Fibroblast of peridontal ligament (primary cell): ENCODE results near the gene NRBP1.
"Not testable (repeated sequence)": the region's sequence is repeated elsewhere in the genome, so short reads cannot be mapped to it uniquely, and the experiment has no call there.

ENCODE experiments used
- DNase-seq: peaks from one replicate; pipeline ENCODE4 v3.0.0-alpha.2; 2010; ENCODE audit errors: extremely low read depth

Gene NRBP1

GRCh38 chr2:27421660-27422250 is 6.7 kb upstream of the NRBP1 start:
- no peak for DNase-seq

- DNase-seq = no peak
These were observed 5.5 kb upstream of the NRBP1 start for GRCh38 chr2:27422958-27423357.

- DNase-seq = not testable (repeated sequence)
These were observed 3.4 kb upstream of the NRBP1 start for GRCh38 chr2:27425039-27425438.

- no peak for DNase-seq
These were observed 593 bp upstream of the NRBP1 start for GRCh38 chr2:27427863-27428212.

GRCh38 chr2:27428978-27429541 is 629 bp downstream of the NRBP1 start:
- DNase-seq = peak; percentile 71

GRCh38 chr2:27431395-27431794 is 3.0 kb downstream of the NRBP1 start:
- DNase-seq = peak; percentile 36

- DNase-seq = no peak
These were observed 7.2 kb downstream of the NRBP1 start for GRCh38 chr2:27435628-27436027.

- no peak for DNase-seq
These were observed 12.9 kb downstream of the NRBP1 start for GRCh38 chr2:27441226-27441926.

GRCh38 chr2:27441958-27442919 is 13.8 kb downstream of the NRBP1 start, which contains the start of gene KRTCAP3:
Gene KRTCAP3 (plus strand): TSS chr2:27442381. CDS start chr2:27442413, 32 bp downstream.
- no peak for DNase-seq

GRCh38 chr2:27442920-27443282 is 14.5 kb downstream of the NRBP1 start:
- no peak for DNase-seq

- DNase-seq = no peak
These were observed 16.7 kb downstream of the NRBP1 start for GRCh38 chr2:27445155-27445554.

GRCh38 chr2:27445615-27446014 is 17.2 kb downstream of the NRBP1 start:
- DNase-seq = no peak

- no peak for DNase-seq
These were observed 17.6 kb downstream of the NRBP1 start for GRCh38 chr2:27446057-27446456.

- DNase-seq = no peak
These were observed 19.9 kb downstream of the NRBP1 start for GRCh38 chr2:27448381-27448780.

- DNase-seq = no peak
These were observed 22.7 kb downstream of the NRBP1 start for GRCh38 chr2:27451095-27451494.

- DNase-seq = no peak
These were observed 25.5 kb downstream of the NRBP1 start for GRCh38 chr2:27453968-27454367.

- DNase-seq = no peak
These were observed 32.7 kb downstream of the NRBP1 start for GRCh38 chr2:27461118-27461517.

GRCh38 chr2:27464443-27464842 is 36.0 kb downstream of the NRBP1 start:
- DNase-seq = no peak

- DNase-seq = no peak
These were observed 43.5 kb downstream of the NRBP1 start for GRCh38 chr2:27471961-27472360.

GRCh38 chr2:27485496-27485895 is 57.1 kb downstream of the NRBP1 start:
- no peak for DNase-seq

- DNase-seq = peak; percentile 36
These were observed 60.7 kb downstream of the NRBP1 start for GRCh38 chr2:27489118-27489497.
